Right atrium auricular region (tissue), 2 donors: ENCODE results near the gene ASB5. TPM values are rescaled to one million over a fixed set of nuclear protein-coding genes. Genes with fewer than 3 reads are reported as not detected.
A peak's percentile ranks its signal among the peaks of the same experiment; 100 is the strongest.

Source experiments
- DNase-seq: peaks from one replicate; pipeline ENCODE4 v3.0.0-alpha.2; 2019; ENCODE audit warnings: low spot score
- H3K27ac ChIP-seq, 2 donors: fragments of 200-600 bp; sonication (generic); 1 replicate in 1 of 2; 2 replicates in 1 of 2; pipeline ENCODE4 v1.5.1; 2016 to 2019
- H3K27me3 ChIP-seq, 2 donors: fragments of 200-600 bp; sonication (generic); one replicate each; pipeline versions ENCODE4 v1.5.1 to v1.6.0; 2017 to 2019
- H3K36me3 ChIP-seq: fragments of 200-600 bp; sonication (generic); one replicate; pipeline ENCODE4 v1.5.1; 2016
- H3K4me1 ChIP-seq, 2 donors: fragments of 200-600 bp; sonication (generic); one replicate each; pipeline versions ENCODE4 v1.5.1 to v1.6.0; 2017 to 2019
- H3K4me3 ChIP-seq, 2 donors: fragments of 200-600 bp; sonication (generic); 1 replicate in 1 of 2; 2 replicates in 1 of 2; pipeline ENCODE4 v1.5.1; 2017 to 2019; ENCODE audit warnings: mild to moderate bottlenecking in 1 of 2, moderate library complexity in 1 of 2
- H3K9me3 ChIP-seq, 2 donors: fragments of 200-600 bp; sonication (generic); one replicate each; pipeline ENCODE4 v1.5.1; 2019
- total RNA-seq, 2 donors: library from RNA; depleted of rRNA; stranded (reverse); fragments of >200 nt; gene quantifications; one replicate each; pipeline ENCODE4 v1.1.0, GENCODE V29; 2016
- TF ChIP-seq, protein P1 (sequence below), 2 donors: fragments of 200-600 bp; sonication (generic); IDR thresholded peaks; one replicate each; pipeline ENCODE4 v1.5.1; 2019; ENCODE audit warnings: antibody characterized with exemption in 2 of 2

The ASB5 gene
- total RNA-seq, 2 donors from 2014 or later: 0.90 to 3.7 TPM

DNA sequence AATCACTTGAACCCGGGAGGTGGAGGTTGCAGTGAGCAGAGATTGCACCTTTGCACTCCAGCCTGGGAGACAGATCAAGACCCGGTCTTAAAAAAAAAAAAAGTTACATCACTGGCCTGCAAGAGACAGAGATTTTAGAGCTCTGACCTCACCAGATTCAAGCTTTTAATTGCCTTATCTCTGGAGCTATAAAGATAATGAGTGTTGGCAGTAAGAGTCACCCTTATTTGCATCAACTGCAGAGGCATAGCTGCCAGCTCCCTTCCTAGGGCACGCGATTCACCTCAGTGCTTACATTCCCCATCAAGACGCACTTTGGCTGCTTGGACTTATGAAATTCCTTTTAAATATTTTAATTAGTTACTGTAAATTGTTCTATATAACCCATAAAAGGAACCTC is 61.2 kb downstream of the ASB5 start:
- no peak for DNase-seq
- Histone ChIP-seq H3K36me3 (no peaks in the 10 kb centered on the region), H3K27ac (no peak overlapping the region), H3K9me3 (no peaks in the 10 kb centered on the region), H3K27me3 (no peaks in the 10 kb centered on the region), H3K4me3 (no peak overlapping the region), H3K4me1 (no peaks in the 10 kb centered on the region)
- TF ChIP-seq, protein P1, sequence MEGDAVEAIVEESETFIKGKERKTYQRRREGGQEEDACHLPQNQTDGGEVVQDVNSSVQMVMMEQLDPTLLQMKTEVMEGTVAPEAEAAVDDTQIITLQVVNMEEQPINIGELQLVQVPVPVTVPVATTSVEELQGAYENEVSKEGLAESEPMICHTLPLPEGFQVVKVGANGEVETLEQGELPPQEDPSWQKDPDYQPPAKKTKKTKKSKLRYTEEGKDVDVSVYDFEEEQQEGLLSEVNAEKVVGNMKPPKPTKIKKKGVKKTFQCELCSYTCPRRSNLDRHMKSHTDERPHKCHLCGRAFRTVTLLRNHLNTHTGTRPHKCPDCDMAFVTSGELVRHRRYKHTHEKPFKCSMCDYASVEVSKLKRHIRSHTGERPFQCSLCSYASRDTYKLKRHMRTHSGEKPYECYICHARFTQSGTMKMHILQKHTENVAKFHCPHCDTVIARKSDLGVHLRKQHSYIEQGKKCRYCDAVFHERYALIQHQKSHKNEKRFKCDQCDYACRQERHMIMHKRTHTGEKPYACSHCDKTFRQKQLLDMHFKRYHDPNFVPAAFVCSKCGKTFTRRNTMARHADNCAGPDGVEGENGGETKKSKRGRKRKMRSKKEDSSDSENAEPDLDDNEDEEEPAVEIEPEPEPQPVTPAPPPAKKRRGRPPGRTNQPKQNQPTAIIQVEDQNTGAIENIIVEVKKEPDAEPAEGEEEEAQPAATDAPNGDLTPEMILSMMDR (IDR thresholded peaks at IDR 0.05): no peak

DNA sequence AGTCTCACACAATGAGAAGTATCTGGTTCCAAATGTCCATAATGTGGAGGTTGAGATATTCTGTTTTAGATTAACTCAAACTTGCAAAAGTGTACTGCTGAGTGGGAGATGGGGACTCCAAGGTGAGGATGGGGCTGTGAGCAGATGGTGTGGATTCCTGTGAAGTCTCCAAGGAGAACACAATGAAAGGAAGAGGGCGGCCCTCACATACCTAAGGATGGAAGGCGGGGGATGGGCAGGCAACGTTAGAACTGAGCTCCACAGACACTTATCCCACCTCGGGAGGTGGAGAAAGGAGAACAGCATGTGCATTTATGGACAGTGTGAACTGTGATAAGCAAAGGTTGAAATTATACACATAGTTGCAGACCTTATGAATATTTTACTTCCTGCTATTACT is 63.7 kb downstream of the ASB5 start:
- Histone ChIP-seq H3K4me1 (no peaks in the 10 kb centered on the region), H3K27me3 (no peaks in the 10 kb centered on the region)
- TF ChIP-seq, protein P1 (IDR thresholded peaks at IDR 0.05): no peak

DNA sequence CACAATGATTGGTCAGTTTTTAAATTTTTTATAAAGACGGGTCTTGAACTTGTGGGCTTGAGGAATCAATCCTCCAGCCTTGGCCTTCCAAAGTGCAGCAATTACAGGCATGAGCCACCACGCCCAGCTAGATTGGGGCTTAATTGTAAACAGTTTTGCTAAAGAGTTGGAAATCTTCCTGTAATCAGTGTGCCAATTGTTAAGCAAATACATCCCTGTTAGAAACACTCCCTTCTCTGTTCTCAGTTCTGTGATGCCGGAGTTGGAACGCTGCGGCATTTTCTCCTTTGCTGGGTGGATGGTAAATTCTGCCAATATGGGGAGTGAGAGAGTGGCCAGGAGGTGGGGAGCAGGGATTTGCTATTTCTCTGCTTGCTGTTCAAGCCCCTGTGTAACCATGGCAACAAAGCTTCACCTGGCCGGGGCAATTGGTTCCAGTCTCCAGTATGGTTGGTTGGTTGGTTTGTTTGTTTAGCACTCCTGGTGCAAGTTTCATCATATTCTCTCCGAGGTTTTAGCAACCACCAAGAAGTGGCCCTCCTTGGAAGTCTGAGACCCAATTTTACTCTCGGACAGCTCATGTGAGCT is 70.6 kb downstream of the ASB5 start:
- Histone ChIP-seq H3K27me3 (no peaks in the 10 kb centered on the region), H3K4me3 (no peak overlapping the region), H3K4me1 (peaks cover 0 to 4% of the 10 kb centered on the region in 2 donors), H3K36me3 (no peaks in the 10 kb centered on the region), H3K9me3 (no peaks in the 10 kb centered on the region), H3K27ac (no peak overlapping the region)
- no peak for DNase-seq
- TF ChIP-seq, protein P1 (IDR thresholded peaks at IDR 0.05): no peak

More for the DNA sequence above, 63.7 kb downstream of the ASB5 start:
- Histone ChIP-seq H3K27ac (no peak overlapping the region), H3K9me3 (no peaks in the 10 kb centered on the region), H3K36me3 (no peaks in the 10 kb centered on the region), H3K4me3 (no peak overlapping the region)
- no peak for DNase-seq

DNA sequence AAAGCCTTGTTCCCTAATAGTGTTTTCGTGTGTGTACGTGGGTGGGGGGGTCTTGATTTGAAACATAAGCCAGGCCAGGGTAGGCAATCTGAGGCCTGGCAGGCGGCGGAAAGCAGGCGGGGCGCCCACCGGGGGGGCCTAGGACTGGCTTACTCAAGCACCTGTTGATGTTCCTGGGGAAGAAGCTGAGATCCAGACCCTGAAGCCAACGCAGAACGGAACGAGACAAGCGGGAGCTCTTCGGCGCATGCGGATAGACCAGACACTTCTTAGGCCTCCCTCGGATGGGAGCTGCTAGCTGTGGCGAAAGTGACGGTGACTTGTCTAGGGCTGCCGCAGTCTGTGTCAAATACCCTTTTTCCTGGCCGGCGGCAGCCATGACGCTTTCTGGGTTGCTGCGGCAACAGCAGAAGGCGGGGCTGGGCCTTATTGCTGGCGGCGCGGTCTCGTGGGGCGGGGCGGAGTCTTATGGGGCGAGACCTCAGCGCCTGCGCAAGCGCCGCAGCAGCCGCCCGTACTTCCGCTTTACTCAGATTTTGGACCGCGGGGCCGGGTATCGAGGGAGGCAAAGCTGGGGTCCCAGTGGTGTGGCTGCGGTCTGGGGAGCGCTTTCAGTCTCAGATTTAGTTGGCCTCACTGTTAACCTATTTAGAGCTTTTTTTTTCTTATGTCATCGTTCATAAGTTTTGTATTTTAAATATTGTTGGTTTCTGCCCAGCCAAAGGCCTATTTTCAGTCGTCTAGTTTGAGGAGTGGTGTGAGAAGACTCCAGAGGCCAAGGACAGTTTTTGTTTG is 73.6 kb downstream of the ASB5 start, which contains the start of gene SPATA4:
Gene SPATA4 (minus strand): TSS at position 402 of the 795 bp plus-strand sequence. CDS start 23 bp downstream, at position 379.
- Histone ChIP-seq H3K4me1 (peaks cover 0 to 4% of the 10 kb centered on the region in 2 donors), H3K27me3 (no peaks in the 10 kb centered on the region), H3K36me3 (no peaks in the 10 kb centered on the region), H3K27ac (peak within 1 kb of the TSS; percentile 77 to 80), H3K4me3 (peak within 1 kb of the TSS; percentile 49 to 69), H3K9me3 (no peaks in the 10 kb centered on the region)
- TF ChIP-seq, protein P1 (IDR thresholded peaks at IDR 0.05): no peak
- peak; percentile 92 for DNase-seq

DNA sequence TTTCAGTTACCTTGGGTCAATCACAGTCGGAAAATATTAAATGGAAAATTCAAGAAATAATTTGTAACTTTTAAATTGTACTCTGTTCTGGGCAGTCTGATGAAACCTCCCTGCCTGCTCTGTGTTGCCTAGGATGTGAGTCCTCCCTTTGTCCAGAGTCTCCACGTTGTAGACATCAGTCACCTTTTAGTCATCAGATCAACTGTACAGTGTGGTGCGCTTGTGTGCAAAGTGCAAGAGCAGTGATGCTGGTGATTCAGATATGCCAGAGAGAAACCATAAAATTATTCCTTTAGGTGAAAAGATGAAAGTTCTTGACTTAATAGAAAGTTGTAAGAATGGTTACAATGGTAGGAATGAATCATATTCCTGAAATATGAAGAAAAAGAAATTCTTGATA is 75.1 kb downstream of the ASB5 start:
- TF ChIP-seq, protein P1 (IDR thresholded peaks at IDR 0.05): no peak
- Histone ChIP-seq H3K27me3 (no peaks in the 10 kb centered on the region), H3K4me3 (no peak overlapping the region), H3K36me3 (no peaks in the 10 kb centered on the region), H3K27ac (no peak overlapping the region), H3K9me3 (no peaks in the 10 kb centered on the region), H3K4me1 (peaks cover 0 to 4% of the 10 kb centered on the region in 2 donors)
- no peak for DNase-seq
